Suppressor macrophage treated with lipopolysaccharide for 4 hours (primary cell): ENCODE results near the gene NFKBIA.
"Not testable (repeated sequence)": the region's sequence is repeated elsewhere in the genome, so short reads cannot be mapped to it uniquely, and the experiment has no call there.

ENCODE experiments used
- DNase-seq: peaks from one replicate; pipeline ENCODE4 v3.0.0-alpha.2; 2020

NFKBIA gene

GRCh38 chr14:35407306-35407630 is 2.7 kb upstream of the NFKBIA start:
- DNase-seq = no peak

- DNase-seq = peak; percentile 74
These were observed 2.2 kb upstream of the NFKBIA start for GRCh38 chr14:35406506-35407305.

- no peak for DNase-seq
These were observed 1.5 kb upstream of the NFKBIA start for GRCh38 chr14:35406090-35406489.

GRCh38 chr14:35405304-35405996 is 901 bp upstream of the NFKBIA start:
- DNase-seq = no peak

- DNase-seq = peak; percentile 94
These were observed 723 bp downstream of the NFKBIA start for GRCh38 chr14:35403603-35404448.

GRCh38 chr14:35403114-35403602 is 1.4 kb downstream of the NFKBIA start:
- DNase-seq = peak; percentile 53

- DNase-seq = peak; percentile 61
These were observed 2.0 kb downstream of the NFKBIA start for GRCh38 chr14:35402323-35403113.

GRCh38 chr14:35401422-35402265 is 2.9 kb downstream of the NFKBIA start:
- peak; percentile 45 for DNase-seq

- peak; percentile 74 for DNase-seq
These were observed 3.7 kb downstream of the NFKBIA start for GRCh38 chr14:35400648-35401421.

- peak; percentile 74 for DNase-seq
These were observed 5.2 kb downstream of the NFKBIA start for GRCh38 chr14:35399083-35399937.

- DNase-seq = peak; percentile 62
These were observed 6.4 kb downstream of the NFKBIA start for GRCh38 chr14:35398071-35398584.

- DNase-seq = not testable (repeated sequence)
These were observed 7.9 kb downstream of the NFKBIA start for GRCh38 chr14:35396610-35397009.

GRCh38 chr14:35395283-35395682 is 9.3 kb downstream of the NFKBIA start:
- peak; percentile 39 for DNase-seq

- DNase-seq = no peak
These were observed 10.1 kb downstream of the NFKBIA start for GRCh38 chr14:35394326-35395013.

GRCh38 chr14:35393826-35394225 is 10.7 kb downstream of the NFKBIA start:
- DNase-seq = no peak

GRCh38 chr14:35392103-35392502 is 12.4 kb downstream of the NFKBIA start:
- DNase-seq = no peak

- no peak for DNase-seq
These were observed 13.2 kb downstream of the NFKBIA start for GRCh38 chr14:35391388-35391710.

- peak; percentile 83 for DNase-seq
These were observed 13.8 kb downstream of the NFKBIA start for GRCh38 chr14:35390577-35391387.
